Measurements from ENCODE around the gene CLCN6.

- TF ChIP-seq, protein P1, sequence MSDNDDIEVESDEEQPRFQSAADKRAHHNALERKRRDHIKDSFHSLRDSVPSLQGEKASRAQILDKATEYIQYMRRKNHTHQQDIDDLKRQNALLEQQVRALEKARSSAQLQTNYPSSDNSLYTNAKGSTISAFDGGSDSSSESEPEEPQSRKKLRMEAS (IDR thresholded peaks at IDR 0.05) = no peak
- TF ChIP-seq EP300 (IDR thresholded peaks at IDR 0.05; ENCODE audit: borderline replicate concordance) (no peak), TAF1 (IDR thresholded peaks at IDR 0.05; ENCODE audit: low read depth) (no peak), CEBPB (IDR thresholded peaks at IDR 0.05) (no peak)
Measured at GRCh38 chr1:11817192-11817591, 11.2 kb downstream of the CLCN6 start.

Data from Ishikawa (cell line).